NCI-H2029 (cell line): ENCODE results near the gene SPACA5.
"Not testable (repeated sequence)": the region's sequence is repeated elsewhere in the genome, so short reads cannot be mapped to it uniquely, and the experiment has no call there.

Source experiments
- DNase-seq: peaks from one replicate; lab custom pipeline; 2025; lab: John Stamatoyannopoulos, UW

SPACA5 gene

DNA sequence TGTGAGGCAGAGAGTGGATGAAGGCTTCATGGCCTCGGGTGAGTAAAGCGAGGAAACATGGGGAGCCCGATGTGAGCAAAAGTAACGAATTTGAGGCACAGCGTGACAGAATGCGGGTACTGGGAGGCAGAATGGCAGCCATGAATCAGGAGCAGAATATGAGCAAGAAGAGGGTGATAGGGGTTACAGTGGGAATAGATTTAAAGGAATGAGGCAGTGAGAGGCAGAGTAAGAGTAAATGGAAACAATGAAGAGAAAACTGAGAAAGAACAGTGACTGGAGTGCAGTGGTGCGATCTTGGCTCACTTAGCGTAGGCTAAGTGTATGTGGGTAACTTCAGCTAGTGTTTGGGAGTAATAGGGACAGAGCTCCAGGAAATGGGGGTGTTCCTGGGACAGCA is at the start of gene SPACA5:
SPACA5 (plus strand) TSS at position 301 of the 400 bp plus-strand sequence. CDS start 815 bp downstream, outside the sequence.
- DNase-seq, result not testable (repeated sequence)

DNA sequence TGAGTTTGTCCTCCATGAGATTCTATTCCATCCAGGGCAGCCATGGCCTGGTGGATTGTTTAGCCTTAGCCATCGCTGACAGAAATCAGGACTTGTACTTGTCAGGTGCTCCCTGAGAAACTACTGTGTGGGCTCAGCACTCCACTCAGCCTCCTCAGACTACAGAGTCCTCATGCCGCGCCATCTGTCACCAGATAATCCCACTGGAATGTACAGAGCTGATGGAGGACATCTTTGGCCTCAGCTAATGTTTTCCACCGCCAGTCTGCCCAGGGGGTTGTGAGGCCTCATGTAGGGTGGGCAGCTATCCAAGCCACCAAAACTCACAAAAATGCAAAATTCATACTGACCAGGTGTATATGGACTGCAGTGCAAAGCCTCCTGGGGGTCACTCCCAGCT is 48.6 kb upstream of the SPACA5 start:
- not testable (repeated sequence) for DNase-seq

DNA sequence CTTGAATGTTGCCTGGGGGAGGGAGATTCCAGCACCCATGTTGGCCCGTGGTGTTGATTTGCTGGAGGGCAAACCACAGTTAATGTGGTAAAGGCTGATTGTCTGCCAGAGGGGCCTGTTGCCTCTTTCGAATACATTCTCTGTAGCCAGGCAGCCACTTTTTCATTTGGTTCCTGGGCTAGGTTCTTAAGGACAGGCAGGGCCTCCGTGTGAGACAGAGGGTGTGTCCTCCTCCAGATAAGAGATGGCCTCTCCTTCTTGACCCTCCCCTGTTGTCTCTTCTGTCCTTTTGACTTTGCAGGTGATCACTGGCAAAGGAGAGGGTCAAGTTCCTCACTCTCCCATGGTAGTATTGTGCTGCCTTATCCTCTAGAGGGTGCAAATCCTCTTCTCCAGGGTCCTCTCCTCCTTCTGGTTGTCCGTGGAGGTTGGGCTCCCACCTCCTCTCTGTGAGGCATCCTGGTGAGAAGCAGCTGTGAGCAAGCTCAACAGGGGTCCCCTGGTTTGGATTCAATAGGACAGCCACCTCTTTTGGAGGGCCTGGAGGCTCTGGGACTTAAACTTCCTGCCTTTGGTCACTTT is 47.9 kb upstream of the SPACA5 start:
- no peak for DNase-seq

DNA sequence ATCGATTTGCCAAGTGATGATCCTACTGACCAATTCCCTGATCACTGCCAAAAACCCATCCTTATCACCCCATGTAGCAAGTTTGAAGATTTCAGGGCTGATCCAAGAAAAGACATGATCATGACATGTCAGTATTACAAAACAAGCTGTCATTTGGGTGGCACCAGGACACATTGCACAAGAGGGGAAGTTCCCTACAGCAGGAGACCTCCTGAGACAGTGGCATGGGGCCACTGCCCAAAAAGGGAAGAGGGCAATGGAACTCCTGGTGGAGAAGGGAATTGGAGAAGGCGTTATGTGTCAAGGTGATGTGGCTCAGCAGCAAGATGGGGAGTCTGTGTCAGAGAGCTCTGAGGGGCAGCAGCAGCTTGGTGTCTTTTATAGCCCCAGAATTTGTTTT is 46.4 kb upstream of the SPACA5 start:
- no peak for DNase-seq

DNA sequence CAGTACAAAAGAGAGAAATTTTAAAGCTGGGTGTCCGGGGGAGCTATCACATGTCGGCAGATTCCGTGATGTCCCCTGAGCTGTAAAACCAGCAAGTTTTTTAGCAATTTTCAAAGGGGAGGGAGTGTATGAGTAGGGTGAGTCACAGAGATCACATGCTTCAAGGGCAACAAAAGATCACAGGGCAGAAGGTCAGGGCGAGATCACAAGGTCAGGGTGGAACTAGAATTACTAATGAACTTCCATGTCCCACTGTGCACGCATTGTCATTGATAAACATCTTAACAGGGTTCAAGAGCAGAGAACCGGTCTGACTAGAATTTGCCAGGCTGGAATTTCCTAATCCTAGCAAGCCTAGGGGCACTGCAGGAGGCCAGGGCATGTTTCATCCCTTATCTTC is 45.0 kb upstream of the SPACA5 start:
- DNase-seq, result not testable (repeated sequence)

DNA sequence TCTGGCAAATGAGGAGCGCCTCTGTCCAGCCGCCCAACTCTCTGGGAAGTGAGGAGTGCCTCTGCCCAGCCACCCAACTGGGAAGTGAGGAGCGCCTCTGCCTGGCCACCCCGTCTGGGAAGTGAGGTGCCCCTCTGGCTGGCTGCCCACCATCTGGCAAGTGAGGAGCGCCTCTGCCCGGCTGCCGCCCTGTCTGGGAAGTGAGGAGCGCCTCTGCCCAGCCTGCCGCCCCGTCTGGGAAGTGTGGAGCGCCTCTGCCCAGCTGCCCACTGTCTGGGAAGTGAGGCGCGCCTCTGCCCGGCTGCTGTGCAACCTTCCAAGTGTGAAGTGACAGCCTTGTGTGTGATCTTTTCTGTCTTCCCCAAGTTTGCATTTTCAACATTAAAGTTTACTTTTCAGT is 41.3 kb upstream of the SPACA5 start:
- DNase-seq, result not testable (repeated sequence)

DNA sequence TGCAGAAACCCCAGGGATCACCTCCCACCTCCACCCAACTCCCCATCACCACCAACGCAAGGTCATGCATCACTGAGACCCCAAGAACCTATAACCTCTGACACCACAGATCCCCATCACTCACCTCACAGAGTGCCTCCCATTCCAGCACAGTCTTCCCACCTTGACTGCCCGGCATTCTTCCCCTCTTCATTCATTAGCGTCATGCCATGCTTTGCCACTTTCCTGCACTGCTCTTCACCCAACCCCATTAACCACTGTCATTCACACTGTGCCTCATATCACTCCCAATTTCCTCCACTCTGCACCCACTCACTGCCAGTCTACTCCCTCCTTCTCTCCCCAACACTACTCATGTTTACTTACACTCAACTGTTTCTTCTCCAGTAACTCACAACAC is 33.6 kb upstream of the SPACA5 start:
- no peak for DNase-seq

DNA sequence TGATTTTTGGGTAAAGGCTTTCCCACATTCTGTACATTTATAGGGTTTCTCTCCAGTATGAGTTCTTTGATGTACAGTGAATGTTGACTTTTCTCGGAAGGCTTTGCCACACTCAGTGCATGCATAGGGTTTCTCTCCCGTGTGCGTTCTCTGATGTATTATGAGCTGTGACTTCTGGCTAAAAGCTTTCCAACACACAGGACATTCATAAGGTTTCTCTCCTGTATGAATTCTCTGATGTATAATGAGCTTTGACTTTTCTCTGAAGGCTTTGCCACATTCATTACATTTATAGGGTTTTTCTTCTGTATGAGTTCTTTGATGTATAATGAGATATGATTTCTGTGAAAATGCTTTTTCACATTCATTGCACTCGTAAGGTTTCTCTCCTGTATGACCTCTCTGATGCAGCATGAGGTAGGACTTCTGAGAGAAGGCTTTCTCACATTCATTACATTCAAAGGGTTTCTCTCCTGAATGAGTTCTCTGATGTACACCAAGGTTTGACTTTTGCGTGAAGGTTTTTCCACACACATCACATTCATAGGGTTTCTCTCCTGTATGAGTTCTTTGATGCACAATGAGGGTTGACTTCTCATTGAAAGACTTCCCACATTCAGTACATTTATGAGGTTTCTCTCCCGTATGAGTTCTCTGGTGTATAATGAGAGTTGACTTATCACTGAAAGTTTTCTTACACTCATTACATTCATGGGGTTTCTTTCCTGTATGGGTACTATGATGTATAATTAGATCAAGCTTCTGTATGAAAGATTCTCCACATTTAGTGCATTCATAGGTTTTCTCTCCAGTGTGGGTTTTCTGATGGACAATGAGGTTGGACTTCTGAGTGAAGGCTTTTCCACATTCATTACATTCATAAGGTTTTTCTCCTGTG is 30.3 kb upstream of the SPACA5 start:
- DNase-seq, result no peak

DNA sequence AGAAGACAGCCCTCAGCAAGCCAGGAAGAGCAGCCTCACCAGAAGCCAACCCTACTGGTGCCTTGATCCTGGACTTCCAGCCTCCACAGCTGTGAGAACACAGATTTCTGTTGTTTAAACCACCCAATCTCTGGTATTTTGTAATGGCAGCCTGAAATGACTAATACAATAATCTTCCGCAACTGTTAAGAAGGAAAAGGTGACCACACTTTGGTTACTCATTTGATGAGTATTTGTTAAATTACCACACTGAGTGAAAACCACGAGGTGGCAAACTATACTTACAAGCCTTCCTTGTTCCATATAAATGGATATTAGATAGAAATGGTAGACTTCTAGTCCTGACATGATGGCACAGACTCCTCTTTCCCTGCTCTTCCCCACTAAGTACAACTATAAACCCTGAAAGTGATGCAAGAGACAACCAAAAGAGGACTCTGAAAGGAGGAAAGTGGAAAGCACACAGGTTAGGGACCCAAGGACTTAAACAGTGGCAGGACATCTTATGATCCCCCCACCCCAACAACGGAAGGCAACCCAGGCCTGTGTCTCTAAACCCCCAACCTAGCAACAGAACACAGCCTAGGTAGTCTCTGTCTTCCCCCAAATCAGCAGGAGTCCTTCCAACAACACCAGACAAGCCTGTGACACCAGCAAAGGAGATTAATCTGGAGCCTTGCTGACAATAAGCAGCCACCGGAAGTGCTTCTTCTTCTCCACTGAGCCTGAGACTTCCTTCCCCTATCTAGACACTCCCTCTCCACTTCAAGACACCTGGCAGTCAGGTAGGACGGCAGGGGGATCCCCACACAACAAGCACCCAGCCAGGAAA is 15.3 kb upstream of the SPACA5 start:
- no peak for DNase-seq

DNA sequence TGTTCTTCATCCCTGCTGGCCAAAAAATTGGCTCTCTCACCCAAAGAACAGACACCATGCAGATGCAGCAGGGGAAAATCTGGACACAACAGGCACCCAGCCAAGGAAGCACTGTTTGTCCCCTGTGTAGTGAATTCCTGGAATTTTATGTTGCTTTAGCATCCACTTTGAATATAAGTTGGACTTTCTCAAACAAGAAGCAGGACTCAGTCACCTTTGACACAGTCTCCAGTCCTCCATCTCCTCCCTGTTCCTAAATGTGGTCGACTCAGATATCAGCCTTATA is 14.8 kb upstream of the SPACA5 start:
- DNase-seq, result no peak

DNA sequence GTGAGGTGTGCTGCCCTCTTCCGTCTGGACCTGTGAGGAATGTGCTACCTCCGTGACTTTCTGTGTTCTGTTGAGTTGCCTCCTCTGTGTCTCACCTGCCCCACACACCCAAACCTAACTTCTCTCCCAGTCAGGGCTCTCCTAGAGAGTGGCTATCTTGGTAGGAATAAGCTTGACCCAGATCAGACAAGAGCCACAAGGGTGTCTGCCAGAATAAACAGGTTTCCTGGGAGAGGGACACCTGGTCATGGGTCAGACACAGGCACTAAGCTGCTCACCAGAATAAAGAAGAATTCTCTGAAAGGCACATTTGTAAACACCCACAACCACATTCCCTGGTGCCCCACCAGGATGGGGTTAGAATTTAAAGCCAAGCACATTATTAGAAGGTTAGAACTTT is 14.1 kb upstream of the SPACA5 start:
- DNase-seq, result no peak

DNA sequence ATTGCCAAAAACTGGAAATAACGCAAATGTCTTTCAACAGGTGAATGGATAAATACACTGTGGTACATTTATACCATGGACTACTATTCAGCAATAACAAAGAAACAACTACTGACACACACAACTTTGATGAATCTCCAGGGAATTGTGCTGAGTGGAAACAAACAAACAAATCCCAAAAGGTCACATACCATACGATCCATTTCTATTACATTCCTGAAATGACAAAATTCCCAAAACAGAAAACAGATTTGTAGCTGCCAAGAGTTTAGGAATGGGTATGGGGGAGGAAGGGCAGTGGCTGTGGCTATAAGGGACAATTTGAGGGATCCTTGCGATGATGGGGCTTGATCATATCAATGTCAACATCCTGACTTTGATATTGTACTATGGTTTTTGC is 5.5 kb upstream of the SPACA5 start:
- DNase-seq, result no peak

DNA sequence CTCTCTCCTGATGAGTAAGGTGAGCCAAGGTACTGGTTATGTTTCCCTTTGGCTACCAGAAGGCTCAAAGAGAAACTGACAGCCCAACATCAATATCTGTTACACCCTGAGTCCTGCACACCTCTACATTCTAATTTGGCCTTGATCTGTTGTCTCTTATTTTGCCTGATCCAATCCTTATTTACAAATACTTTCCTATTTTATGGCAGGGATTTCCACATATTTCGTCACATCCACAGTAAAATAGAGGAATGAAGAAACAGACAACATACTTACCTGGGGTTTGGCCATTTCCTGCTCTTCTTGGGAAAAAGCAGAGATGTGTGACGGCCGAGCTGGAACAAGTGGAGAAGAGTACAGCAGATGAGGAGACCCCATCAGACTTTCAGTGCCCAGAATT is 4.5 kb upstream of the SPACA5 start:
- DNase-seq, result no peak

DNA sequence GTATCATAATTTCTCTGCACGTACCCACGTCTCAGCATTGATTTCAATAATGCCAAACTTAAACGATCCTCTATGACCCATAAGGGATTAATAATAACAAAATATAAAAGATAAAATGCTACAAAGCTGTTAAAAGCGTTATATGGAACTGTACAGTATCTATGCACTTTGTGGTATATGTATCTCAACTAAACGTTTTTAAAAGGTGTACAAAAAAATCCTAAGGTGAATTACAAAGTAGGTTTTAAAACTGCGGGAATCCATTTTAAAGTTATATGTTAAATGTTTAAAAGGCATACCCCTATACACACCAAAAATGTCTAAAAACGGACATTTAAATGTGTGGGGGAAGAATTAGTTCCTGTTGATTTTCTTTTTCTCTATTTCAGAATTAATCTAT is 3.9 kb upstream of the SPACA5 start:
- no peak for DNase-seq

DNA sequence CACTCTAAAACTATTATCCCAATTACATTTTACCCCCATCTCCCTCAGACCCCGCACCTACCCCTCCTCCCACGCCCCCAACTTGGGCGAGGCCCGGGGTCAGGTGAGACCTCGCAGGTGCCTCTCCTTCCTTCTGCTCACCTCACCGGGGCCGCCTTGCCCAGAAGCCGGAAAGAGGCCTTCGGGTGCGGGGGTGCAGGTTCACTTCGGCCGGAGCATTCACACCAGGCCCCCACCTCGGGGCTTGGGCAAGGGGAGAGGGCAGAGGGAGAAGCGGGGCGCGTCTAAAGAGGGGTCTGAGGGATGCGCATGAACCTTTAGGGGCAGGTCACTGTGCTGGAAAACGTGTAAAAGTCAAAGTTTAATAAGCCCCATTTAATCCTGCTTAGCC is 3.4 kb upstream of the SPACA5 start:
- DNase-seq, result no peak

DNA sequence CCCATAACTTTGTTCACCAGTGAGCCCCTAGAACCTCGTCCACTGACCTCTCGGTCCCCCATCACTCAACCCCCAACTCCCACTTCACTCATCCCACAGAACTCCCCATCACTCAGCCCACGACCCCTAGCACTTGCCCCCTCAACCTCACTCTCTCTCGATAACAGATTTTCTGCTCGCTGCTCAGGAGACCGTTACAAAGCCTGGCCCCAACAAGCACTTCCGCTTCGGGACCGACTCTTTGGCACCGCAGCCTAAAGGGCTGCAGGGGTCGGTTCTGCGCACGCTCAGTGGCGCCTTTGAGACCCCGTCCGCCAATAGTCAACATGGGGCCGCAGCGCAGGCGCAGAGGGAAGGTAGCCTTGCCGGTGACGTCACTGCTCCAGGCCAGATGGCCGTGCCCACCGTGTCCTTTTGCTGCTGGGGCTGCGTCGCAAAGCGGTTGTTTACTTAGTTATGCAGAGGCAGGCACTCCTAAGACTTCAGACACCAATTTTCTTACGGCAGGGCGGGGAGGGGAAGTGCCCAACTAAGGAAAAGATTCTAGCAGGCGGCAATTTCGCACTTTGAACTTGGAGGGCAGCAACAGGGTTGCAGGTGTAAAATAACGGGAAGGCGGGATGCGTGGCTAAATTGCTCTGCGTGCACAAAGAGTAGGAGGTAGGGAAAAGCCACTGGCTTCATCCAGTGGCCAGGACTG is 2.9 kb upstream of the SPACA5 start, which contains the start of gene ZNF182:
ZNF182 (minus strand) TSS at position 232 of the 700 bp plus-strand sequence. CDS start 1,380 bp downstream, outside the sequence.
- DNase-seq, result peak; percentile 77

DNA sequence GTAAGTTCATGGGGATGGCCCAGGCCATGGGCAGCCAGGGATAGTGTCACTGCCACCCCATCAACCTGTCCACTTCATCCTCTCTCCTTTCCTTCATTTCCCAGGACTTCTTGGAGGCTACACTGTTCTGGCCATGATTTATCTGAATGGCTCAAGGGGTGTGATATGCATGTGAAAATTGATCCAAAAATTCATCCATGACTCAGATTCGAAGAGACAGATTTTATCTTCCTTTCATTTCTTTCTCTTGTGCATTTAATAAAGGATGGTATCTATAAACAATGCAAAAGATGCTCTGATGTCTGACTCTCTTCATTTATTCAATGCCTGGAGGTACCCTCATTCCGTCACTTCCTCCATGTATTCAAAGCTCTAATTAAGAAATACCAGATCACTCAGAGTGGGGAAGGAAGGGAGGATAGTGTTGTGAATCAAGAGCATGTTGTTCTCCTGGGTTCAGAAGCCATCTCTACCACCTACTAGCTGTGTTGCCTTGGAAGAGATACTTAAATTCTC is 2.7 kb downstream of the SPACA5 start:
- DNase-seq, result not testable (repeated sequence)

DNA sequence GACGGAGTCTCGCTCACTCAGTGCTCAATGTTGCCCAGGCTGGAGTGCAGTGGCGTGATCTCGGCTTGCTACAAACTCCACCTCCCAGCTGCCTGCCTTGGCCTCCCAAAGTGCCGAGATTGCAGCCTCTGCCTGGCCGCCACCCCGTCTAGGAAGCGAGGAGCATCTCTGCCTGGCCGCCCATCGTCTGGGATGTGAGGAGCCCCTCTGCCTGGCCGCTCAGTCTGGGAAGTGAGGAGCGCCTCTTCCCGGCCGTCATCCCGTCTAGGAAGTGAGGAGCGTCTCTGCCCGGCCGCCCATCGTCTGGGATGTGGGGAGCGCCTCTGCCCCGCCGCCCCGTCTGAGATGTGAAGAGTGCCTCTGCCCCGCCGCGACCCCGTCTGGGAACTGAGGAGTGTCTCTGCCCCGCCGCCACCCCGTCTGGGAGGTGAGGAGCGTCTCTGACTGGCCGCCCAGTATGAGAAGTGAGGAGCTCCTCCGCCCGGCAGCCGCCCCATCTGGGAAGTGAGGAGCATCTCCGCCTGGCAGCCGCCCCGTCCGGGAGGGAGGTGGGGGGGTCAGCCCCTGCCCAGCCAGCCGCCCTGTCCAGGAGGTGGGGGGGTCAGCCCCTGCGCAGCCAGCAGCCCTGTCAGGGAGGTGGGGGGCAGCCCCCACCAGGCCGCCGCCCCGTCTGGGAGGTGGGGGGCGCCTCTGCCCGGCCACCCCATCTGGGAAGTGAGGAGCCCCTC is 10.0 kb downstream of the SPACA5 start:
- not testable (repeated sequence) for DNase-seq

DNA sequence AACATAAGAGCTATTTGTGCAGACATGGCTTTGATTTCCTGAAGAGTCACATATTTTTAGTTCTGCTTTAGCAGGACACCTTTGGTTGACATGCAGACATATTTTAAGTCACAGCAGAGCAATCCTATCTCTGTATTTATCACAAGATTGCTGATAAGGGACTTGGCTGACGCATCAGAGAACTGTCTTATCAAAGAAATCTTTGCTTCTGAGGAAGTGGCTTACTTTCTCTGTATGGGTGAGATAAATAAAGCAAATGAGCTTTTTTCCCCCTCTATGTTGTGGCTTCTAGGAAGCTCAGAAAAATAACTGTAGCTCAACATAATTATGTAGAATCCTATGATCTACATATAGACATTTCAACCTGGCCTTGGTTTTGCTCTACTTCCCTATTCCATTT is 13.1 kb downstream of the SPACA5 start:
- not testable (repeated sequence) for DNase-seq

DNA sequence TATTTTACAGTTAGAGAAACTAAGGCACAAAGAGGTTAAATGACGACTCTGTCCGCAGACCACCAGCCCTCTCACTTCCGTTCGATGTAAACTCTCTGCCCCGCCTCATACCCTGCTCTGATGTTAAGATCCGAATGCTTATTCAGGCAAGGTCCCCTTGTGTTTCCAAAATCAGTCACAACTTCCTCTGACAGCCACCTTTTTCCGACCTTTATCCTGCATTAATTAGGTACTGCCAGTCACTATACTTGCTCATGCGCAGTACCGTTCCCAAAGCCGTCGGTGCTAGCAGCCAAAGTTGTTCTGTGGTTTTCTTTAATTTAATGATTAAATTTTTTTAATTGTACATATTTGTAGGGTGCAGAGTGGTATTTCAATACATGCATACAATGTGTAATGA is 13.7 kb downstream of the SPACA5 start:
- not testable (repeated sequence) for DNase-seq
